ENCODE measurements around the gene AZU1. TPM values are rescaled to one million over a fixed set of nuclear protein-coding genes. Genes with fewer than 3 reads are reported as not detected.
A peak's percentile ranks its signal among the peaks of the same experiment; 100 is the strongest.

Gene AZU1
- total and polyA plus RNA-seq, 2 of the 8 experiments (the other 6 are each of a cell fraction or from before 2014, with no cell fraction given), result 0.80 to 1.3 TPM

DNA sequence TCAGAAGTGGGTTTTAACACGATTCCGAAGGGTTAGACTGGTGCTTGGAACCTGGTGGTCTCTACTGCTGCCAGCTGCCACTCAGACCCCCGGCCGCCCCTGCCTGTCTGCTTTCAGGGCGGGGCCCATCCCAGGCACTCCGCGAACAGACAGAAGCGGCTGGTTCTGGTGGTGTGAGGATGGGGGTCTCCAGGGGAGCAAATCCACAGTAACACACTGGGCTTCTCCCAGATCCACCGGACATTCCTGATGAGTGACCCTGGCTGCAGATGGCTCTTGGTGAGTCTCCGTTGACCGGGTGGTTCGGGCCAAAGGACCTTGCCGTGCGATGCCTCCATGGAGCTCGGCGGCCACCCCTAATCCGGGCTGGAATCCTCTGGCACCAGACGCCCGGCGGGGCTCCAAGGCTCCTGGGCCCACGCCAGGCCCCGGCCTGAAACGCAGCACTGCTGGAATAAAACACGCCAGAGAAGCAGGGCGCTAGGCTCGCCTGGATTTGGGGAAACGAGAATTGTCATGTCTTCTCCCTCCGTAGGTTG lies 32.5 kb upstream of the AZU1 start:
- POLR2A ChIA-PET (ENCODE audit: partially characterized antibody), result interaction anchor here (1.3 to 16.9 kb wide), 7 partner anchors 8 to 28 kb away, joined by 4 to 277 read pairs (median 53); partner anchors contain the start of genes AZU1 and PLPPR3
- no peak for TF ChIP-seq CHD1 (IDR thresholded peaks at IDR 0.05; ENCODE audit: low read depth, low read length)
- TF ChIP-seq FOSL1 (IDR thresholded peaks at IDR 0.05; ENCODE audit: insufficient read depth, low read depth, low read length), result no peak
- TF ChIP-seq SIRT6 (IDR thresholded peaks at IDR 0.05; ENCODE audit: low read length), result no peak
- no peak for TF ChIP-seq JUN (IDR thresholded peaks at IDR 0.05; ENCODE audit: low read depth, low read length)
- no peak for TF ChIP-seq SAP30 (IDR thresholded peaks at IDR 0.05; ENCODE audit: insufficient read depth, insufficient replicate concordance, low read length)
- TF ChIP-seq, protein P1, sequence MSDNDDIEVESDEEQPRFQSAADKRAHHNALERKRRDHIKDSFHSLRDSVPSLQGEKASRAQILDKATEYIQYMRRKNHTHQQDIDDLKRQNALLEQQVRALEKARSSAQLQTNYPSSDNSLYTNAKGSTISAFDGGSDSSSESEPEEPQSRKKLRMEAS (IDR thresholded peaks at IDR 0.05), result no peak
- no peak for TF ChIP-seq NRF1 (IDR thresholded peaks at IDR 0.05; ENCODE audit: low read depth, low read length)
- TF ChIP-seq HDAC6 (IDR thresholded peaks at IDR 0.05; ENCODE audit: low read depth, low read length), result no peak
- TF ChIP-seq SP1 (IDR thresholded peaks at IDR 0.05; ENCODE audit: low read depth, low read length), result no peak

More for the DNA sequence above, 32.5 kb upstream of the AZU1 start:
- Histone ChIP-seq H3K4me3 (ENCODE audit: extremely low read depth in 1 of 4, insufficient read depth in 2 of 4, low read depth in 3 of 4, low read length in 4 of 4) (no peak overlapping the region), H3K27ac (ENCODE audit: low read depth, low read length) (no peak overlapping the region), H2BK12ac (ENCODE audit: low read depth, low read length) (no peak overlapping the region), H2BK20ac (ENCODE audit: low read length) (peak overlapping the region; percentile 32; the same call in 1 of the 2 replicates), H3K23me2 (ENCODE audit: low read depth, low read length) (peaks cover 10% of the 10 kb centered on the region; the same call in 1 of the 2 replicates), H3K18ac (ENCODE audit: extremely low read depth, low read length) (no peak overlapping the region; the same call in 1 of the 2 replicates), H3K23ac (ENCODE audit: insufficient read length) (no peak overlapping the region), H3K36me3 (ENCODE audit: control insufficient read depth in 2 of 4, insufficient read depth in 4 of 4, low read length in 3 of 4) (peaks cover 0 to 5% (median 2%) of the 10 kb centered on the region in 4 experiments; a peak in 5 of 8 replicates), H3K79me2 (ENCODE audit: control insufficient read depth in 1 of 2, insufficient read depth in 2 of 2, low read length in 2 of 2) (peaks cover 22 to 23% of the 10 kb centered on the region in 2 experiments), H2AFZ (ENCODE audit: low read length) (no peak overlapping the region), H2BK120ac (replicated peaks; ENCODE audit: low read depth, low read length) (no peak overlapping the region), H3K9ac (replicated peaks in 1 of 4; ENCODE audit: extremely low read depth in 1 of 4, low read depth in 3 of 4, low read length in 3 of 4) (no peak overlapping the region), H3K79me1 (ENCODE audit: low read depth, low read length) (no peaks in the 10 kb centered on the region), H3K56ac (replicated peaks; ENCODE audit: insufficient read length, low read depth, low read length) (no peak overlapping the region), H3K27me3 (replicated peaks in 1 of 4; ENCODE audit: control insufficient read depth in 3 of 4, extremely low read depth in 1 of 4, insufficient read depth in 3 of 4, low read length in 3 of 4) (no peaks in the 10 kb centered on the region), H2BK5ac (ENCODE audit: low read depth, low read length) (no peak overlapping the region), H4K5ac (ENCODE audit: insufficient read length, low read depth, low read length) (no peak overlapping the region), H3K9me3 (ENCODE audit: insufficient read depth in 2 of 2, low read depth in 1 of 2, low read length in 1 of 2) (no peaks in the 10 kb centered on the region), H4K8ac (ENCODE audit: extremely low read depth, insufficient read depth, low read length) (no peak overlapping the region), H3K4me1 (replicated peaks in 1 of 4; ENCODE audit: control insufficient read depth in 3 of 4, insufficient read depth in 4 of 4, low read length in 3 of 4) (peaks cover 0 to 23% (median 15%) of the 10 kb centered on the region in 4 experiments; a peak in 6 of 7 replicates), H3K4me2 (ENCODE audit: insufficient read depth in 1 of 2, low read depth in 2 of 2, low read length in 2 of 2) (no peak overlapping the region), H4K91ac (replicated peaks; ENCODE audit: insufficient read length, low read length) (no peak overlapping the region), H2AK5ac (ENCODE audit: low read depth, low read length) (no peak overlapping the region), H2BK15ac (ENCODE audit: low read length) (0 out of 2 replicates have a peak overlapping the region, but pooled peaks have one; percentile 29), H3K14ac (ENCODE audit: insufficient read length) (no peak overlapping the region), H4K20me1 (replicated peaks in 1 of 2; ENCODE audit: control insufficient read depth in 1 of 2, insufficient read depth in 2 of 2, low read length in 2 of 2) (peaks cover 12 to 15% of the 10 kb centered on the region in 2 experiments), H3K4ac (replicated peaks; ENCODE audit: insufficient read length, low read depth, low read length) (no peak overlapping the region)
- peak in 1 of 2 experiments; percentile 48 for DNase-seq (ENCODE audit: low read depth in 1 of 2, low spot score in 2 of 2)
- CTCF ChIA-PET (ENCODE audit: partially characterized antibody), result interaction anchor here (0.5 to 0.8 kb wide), 2 partner anchors 22 to 128 kb away, joined by 3 read pairs; no protein-coding TSS in a partner anchor
- no peak for FAIRE-seq
- WGBS, 2 experiments (ENCODE audit: extremely low coverage in 1 of 2, insufficient coverage in 1 of 2, insufficient read length in 1 of 2, insufficient replicate concordance in 2 of 2, low coverage in 1 of 2, low lambda C conversion rate in 2 of 2, missing lambda C conversion rate in 1 of 2), result 92% methylated on average over 28 of the region's 28 CpGs; no CpG with 5 or more reads in 1 of the 2 experiments
